Chondrocyte (in vitro differentiated cells): ENCODE results near the gene RABGAP1L. TPM values are rescaled to one million over a fixed set of nuclear protein-coding genes. Genes with fewer than 3 reads are reported as not detected.

Experiments
- DNase-seq: peaks from one replicate; pipeline ENCODE4 v3.0.0; 2021; ENCODE audit warnings: mixed read lengths, low spot score
- H3K27ac Mint-ChIP-seq: one replicate; pipeline ENCODE4 v1.8.0; 2021; ENCODE audit warnings: mild to moderate bottlenecking, moderate library complexity, mixed read lengths; ENCODE audit not compliant: unreplicated experiment
- H3K27me3 Mint-ChIP-seq: 2 replicates; pipeline ENCODE4 v1.8.0; 2021; ENCODE audit warnings: low read depth, mixed read lengths
- H3K36me3 Mint-ChIP-seq: 2 replicates; pipeline ENCODE4 v1.8.0; 2021; ENCODE audit warnings: low read depth, mixed read lengths
- H3K4me1 Mint-ChIP-seq: 2 replicates; pipeline ENCODE4 v1.8.0; 2021; ENCODE audit warnings: low read depth, mild to moderate bottlenecking, mixed read lengths
- H3K4me3 Mint-ChIP-seq: one replicate; pipeline ENCODE4 v1.8.0; 2021; ENCODE audit warnings: mild to moderate bottlenecking, moderate library complexity, mixed read lengths; ENCODE audit not compliant: unreplicated experiment
- H3K9me3 Mint-ChIP-seq: 2 replicates; pipeline ENCODE4 v1.8.0; 2021; ENCODE audit warnings: low read depth, mixed read lengths
- CTCF ChIP-seq: fragments of 200-600 bp; sonication (generic); IDR thresholded peaks from 2 replicates; pipeline ENCODE4 v1.5.0; 2021; ENCODE audit warnings: antibody characterized with exemption, mild to moderate bottlenecking, moderate library complexity
- total RNA-seq: library from RNA; stranded (reverse); gene quantifications from 3 replicates; pipeline ENCODE4 v1.2.1, GENCODE V29; 2021

Gene RABGAP1L
- total RNA-seq, 1 donor from 2014 or later: 27.1 TPM

- Mint-ChIP-seq H3K36me3 (no peaks in the 10 kb centered on the region), H3K4me3 (no peak overlapping the region), H3K27ac (no peak overlapping the region), H3K9me3 (no peaks in the 10 kb centered on the region), H3K4me1 (no peaks in the 10 kb centered on the region), H3K27me3 (no peaks in the 10 kb centered on the region)
- no peak for DNase-seq
- no peak for TF ChIP-seq CTCF
Observed at GRCh38 chr1:174469052-174469451, 309.7 kb downstream of the RABGAP1L start.

- Mint-ChIP-seq H3K36me3 (no peaks in the 10 kb centered on the region), H3K27me3 (no peaks in the 10 kb centered on the region), H3K27ac (no peak overlapping the region), H3K4me3 (no peak overlapping the region), H3K4me1 (no peaks in the 10 kb centered on the region), H3K9me3 (no peaks in the 10 kb centered on the region)
- TF ChIP-seq CTCF: no peak
- DNase-seq: no peak
Observed at GRCh38 chr1:174469687-174470086, 310.4 kb downstream of the RABGAP1L start.

GRCh38 chr1:174479281-174479680, 320.0 kb downstream of the RABGAP1L start:
- Mint-ChIP-seq H3K27ac (no peak overlapping the region), H3K27me3 (no peaks in the 10 kb centered on the region), H3K4me3 (no peak overlapping the region), H3K9me3 (peaks cover 3% of the 10 kb centered on the region), H3K4me1 (peaks cover 3% of the 10 kb centered on the region), H3K36me3 (no peaks in the 10 kb centered on the region)
- no peak for DNase-seq
- no peak for TF ChIP-seq CTCF

- Mint-ChIP-seq H3K27ac (no peak overlapping the region), H3K27me3 (no peaks in the 10 kb centered on the region), H3K4me1 (peaks cover 3% of the 10 kb centered on the region), H3K4me3 (no peak overlapping the region), H3K36me3 (no peaks in the 10 kb centered on the region), H3K9me3 (peaks cover 7% of the 10 kb centered on the region)
- no peak for DNase-seq
- no peak for TF ChIP-seq CTCF
Observed at GRCh38 chr1:174480324-174480723, 321.0 kb downstream of the RABGAP1L start.

GRCh38 chr1:174491606-174492005, 332.3 kb downstream of the RABGAP1L start:
- no peak for TF ChIP-seq CTCF
- no peak overlapping the region for H3K4me3 Mint-ChIP-seq
- peaks cover 9% of the 10 kb centered on the region for H3K9me3 Mint-ChIP-seq
- H3K27ac Mint-ChIP-seq: no peak overlapping the region
- H3K4me1 Mint-ChIP-seq: no peaks in the 10 kb centered on the region
- no peaks in the 10 kb centered on the region for H3K27me3 Mint-ChIP-seq
- no peak for DNase-seq
- peaks cover 3% of the 10 kb centered on the region for H3K36me3 Mint-ChIP-seq
